Erythroblast (primary cell): ENCODE measurements around the gene NLN.
"Not testable (repeated sequence)": the region's sequence is repeated elsewhere in the genome, so short reads cannot be mapped to it uniquely, and the experiment has no call there.

ENCODE experiments used
- DNase-seq, 2 experiments: peaks; one replicate each; lab custom pipeline; 2025; lab: John Stamatoyannopoulos, UW
- GATA1 ChIP-seq: IDR thresholded peaks from 2 replicates; pipeline ENCODE4 v1.6.1; 2011; ENCODE audit warnings: low read depth, mild to moderate bottlenecking, control low read depth, low read length, moderate library complexity
- POLR2A ChIP-seq: IDR thresholded peaks from 2 replicates; pipeline ENCODE4 v1.6.1; 2011; ENCODE audit warnings: mild to moderate bottlenecking, low read length

Gene NLN

DNA sequence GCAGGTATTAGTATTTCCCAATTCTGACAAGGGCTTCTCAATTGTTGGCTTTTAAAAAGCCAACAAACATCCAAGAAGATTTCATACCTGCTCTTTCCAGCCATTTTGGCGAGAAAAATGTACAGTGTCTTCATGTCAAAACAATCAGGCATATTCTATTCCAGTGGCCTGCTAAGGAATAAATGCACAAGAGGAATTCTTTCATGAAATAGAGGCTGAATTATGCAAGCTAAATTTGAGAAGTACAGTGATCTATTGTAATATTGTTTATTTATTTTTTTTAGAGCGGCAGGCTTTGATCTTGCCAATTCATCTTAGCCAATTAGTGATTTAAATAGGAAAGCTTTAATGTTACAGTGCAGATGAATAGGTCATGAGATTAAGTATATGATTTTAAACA lies 49.3 kb downstream of the NLN start:
- no peak for TF ChIP-seq POLR2A
- TF ChIP-seq GATA1: no peak
- no peak for DNase-seq

DNA sequence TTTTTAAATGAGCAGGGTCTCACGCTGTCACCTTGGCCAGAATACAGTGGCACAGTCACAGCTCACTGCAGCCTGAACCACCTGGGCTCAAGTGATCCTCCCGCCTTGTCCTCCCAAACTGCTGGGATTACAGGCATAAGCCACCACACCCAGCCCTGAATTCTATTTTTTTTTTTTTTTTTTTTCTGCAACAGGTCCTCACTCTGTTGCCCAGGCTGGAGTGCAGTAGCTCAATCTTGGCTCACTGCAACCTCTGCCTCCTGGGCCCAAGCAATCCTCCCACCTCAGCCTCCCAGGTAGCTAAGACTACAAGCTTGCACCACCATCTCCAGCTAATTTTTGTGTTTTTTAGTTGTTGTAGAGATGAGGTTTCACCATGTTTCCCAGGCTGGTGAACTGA lies 51.0 kb downstream of the NLN start:
- DNase-seq: not testable (repeated sequence)

DNA sequence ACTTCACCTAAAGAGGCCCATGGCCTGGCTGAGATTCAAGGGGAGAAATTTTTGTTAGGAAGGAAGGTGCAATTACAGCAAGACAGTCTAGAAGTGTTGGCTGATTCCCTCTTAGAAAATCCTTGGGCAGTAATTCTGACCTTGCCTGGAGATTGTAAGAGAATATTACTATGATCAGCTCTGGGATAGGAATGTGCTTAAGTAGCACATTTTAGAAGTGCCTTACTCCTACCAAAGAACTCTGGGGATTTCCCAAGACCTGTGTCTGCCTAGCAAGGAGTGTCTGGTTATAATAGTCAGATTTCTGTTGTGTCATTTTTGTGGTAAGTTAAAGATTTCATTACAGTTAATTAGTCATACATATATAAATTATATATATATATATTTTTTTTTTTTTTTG lies 52.3 kb downstream of the NLN start:
- no peak for TF ChIP-seq POLR2A
- no peak for TF ChIP-seq GATA1
- no peak for DNase-seq

DNA sequence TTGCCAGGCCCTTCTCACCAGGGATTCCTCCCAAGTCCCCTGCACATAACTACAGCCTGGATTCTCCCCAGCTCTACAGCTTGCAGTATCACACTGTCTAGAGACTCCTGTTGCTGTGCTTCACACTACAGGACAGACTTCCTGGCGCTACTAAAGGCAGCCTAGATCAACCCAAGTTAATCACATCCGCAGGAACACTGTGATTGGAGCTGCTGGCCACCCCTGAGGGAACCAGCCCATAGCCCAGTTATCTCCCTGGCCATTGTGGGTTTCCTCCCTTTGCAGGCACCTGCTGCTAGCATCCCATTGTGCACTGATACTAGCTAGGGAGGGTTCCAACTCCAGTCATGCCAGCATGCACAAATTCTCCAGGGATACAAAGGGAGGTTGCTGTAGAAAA lies 53.5 kb downstream of the NLN start:
- no peak for DNase-seq

DNA sequence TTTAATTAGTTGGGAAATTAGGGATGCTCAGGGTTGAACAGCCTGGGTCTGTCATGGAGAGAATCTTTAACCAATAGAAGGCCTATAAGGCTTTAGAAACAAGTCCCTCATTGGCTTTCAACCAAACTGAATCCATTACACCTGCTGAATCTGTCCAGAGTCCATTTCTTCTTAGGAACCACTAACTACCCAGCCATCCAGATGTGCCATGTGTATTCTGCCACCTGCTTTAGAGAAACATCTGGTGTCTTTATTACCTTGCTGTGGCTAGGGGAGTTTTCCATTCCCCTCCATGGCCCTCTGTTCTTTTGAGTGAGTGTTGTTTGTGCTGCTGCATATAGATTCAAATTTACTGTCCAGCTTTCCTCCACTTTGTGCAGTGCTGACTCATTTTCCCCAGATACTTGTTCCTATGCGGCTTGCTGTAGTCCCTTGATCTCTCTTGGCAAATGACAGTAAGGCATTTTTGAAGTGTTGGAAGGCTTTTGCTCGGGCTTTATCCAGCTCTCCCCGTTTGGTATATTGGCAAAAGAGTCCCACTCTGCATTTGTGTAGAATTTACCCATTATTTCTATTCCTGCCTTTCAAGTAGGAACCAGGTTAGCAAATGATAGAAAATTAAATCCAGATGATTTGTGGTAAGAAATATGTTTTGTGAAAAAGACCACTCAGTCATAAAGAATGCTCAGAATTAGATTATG lies 54.6 kb downstream of the NLN start:
- TF ChIP-seq POLR2A (no peak), GATA1 (no peak)
- DNase-seq: no peak

More for the DNA sequence above, 53.5 kb downstream of the NLN start:
- TF ChIP-seq GATA1 (no peak), POLR2A (no peak)

- DNase-seq: no peak
- no peak for TF ChIP-seq POLR2A
- no peak for TF ChIP-seq GATA1
These were observed 56.1 kb downstream of the NLN start for GRCh38 chr5:65778126-65778525.

DNA sequence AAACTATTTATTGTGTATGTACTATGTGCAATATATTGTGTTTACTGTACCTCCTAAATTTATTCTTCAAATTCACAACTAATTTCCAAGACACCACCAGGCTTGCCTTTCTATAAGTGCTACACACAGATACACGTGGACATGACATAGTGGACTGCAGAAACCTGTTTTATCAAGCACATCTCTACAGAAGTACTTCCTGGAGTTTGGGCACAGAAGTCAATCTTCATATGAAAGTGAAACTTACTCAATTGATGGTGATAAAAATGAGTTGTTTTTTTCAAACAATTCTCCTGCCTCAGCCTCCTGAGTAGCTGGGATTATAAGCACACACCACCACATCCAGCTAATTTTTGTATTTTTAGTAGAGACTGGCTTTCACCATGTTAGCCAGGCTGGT lies 57.6 kb downstream of the NLN start:
- peak; percentile 3 to 4 for DNase-seq

DNA sequence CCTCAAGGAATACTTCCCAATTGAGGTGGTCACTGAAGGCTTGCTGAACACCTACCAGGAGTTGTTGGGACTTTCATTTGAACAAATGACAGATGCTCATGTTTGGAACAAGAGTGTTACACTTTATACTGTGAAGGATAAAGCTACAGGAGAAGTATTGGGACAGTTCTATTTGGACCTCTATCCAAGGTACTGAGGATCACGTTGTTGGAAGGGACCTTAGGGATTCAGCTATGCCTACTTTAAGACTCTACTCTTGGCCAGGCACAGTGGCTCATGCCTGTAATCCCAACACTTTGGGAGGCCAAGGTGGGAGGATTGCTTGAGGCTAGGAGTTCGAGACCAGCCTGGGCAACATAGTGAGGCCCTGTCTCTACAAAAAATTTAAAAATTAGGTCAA lies 66.3 kb downstream of the NLN start:
- not testable (repeated sequence) for DNase-seq

More for the DNA sequence above, 57.6 kb downstream of the NLN start:
- TF ChIP-seq GATA1 (no peak), POLR2A (no peak)

DNA sequence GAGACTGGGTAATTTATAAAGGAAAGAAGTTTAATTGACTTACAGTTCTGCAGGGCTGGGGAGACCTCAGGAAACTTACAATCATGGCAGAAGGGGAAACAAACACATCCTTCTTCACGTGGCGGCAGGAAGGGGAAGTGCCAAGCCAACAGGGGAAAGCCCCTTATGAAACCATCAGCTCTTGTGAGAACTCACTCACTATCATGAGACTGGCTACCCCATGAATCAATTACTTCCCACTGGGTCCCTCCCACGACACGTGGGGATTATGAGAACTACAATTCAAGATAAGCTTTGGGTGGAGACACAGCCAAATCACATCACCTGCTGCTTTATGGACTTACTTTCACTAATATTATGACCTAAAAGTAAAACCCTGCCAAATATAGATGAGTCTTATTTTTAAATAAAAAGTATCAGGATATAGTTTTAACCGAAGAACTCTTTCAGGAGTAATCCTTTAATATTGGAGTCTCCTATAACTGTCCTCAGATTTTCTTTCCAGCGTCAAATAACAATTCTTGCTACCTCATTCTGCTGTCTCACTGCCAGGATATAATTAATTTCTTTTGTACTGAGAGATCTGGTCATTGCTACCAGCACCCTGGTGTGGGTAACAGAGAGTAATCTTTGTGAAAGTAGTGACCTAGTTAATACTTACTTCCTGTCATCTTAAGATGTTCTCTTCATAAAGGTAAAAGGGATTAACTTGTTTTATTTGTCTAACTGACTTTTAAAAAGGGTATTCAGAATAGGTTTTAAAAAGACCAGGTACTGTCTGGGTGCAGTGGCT lies 68.6 kb downstream of the NLN start:
- TF ChIP-seq GATA1 (no peak), POLR2A (no peak)
- DNase-seq: no peak

GRCh38 chr5:65791712-65792673 lies 70.0 kb downstream of the NLN start:
- TF ChIP-seq POLR2A (no peak), GATA1 (no peak)
- DNase-seq: no peak

- no peak for DNase-seq
- no peak for TF ChIP-seq GATA1
- no peak for TF ChIP-seq POLR2A
These were observed 74.3 kb downstream of the NLN start for GRCh38 chr5:65796269-65796668.

DNA sequence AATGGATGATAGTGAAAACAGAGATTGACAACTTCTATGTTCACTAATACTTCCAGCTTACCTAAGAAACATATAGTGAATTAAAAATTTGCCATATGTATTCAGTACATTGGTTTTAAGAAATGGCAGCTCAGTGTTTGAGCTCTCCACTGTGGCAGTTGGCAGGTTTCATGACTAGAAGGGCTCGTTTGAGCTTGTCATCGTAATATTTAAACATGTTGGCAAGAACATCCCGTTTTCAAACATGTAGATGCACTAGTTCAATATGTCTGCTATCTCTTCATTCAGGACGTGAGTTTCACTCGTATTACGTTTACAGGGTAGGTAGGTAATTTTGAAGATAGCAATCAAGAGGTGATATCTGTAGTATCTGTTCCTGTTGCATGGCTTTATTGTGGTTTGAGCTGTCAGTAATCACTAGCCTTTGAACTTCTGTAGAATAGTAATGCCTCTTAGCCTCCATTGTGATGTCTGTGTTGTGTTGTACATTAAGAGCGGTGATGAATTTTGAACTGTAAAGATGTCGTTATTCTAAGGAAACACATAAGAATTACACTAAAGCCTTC lies 74.8 kb downstream of the NLN start:
- no peak for DNase-seq
- no peak for TF ChIP-seq POLR2A
- no peak for TF ChIP-seq GATA1

GRCh38 chr5:65797481-65797880 lies 75.5 kb downstream of the NLN start:
- TF ChIP-seq POLR2A (no peak), GATA1 (no peak)
- no peak for DNase-seq
